KOPT-K1 (cell line): ENCODE results near the gene CRYGA.

Experiments used
- H3K27ac ChIP-seq: fragments of 200-600 bp; sonication (generic); 2 replicates; pipeline ENCODE4 v1.5.1; 2016; ENCODE audit warnings: antibody characterized with exemption, mild to moderate bottlenecking, low read depth, low read length; ENCODE audit not compliant: poor library complexity, severe bottlenecking
- H3K36me3 ChIP-seq: fragments of 200-600 bp; sonication (generic); 2 replicates; pipeline ENCODE4 v1.5.1; 2017; ENCODE audit warnings: antibody characterized with exemption, mild to moderate bottlenecking, low read length, moderate library complexity; ENCODE audit not compliant: insufficient read depth
- H3K9me3 ChIP-seq: fragments of 200-600 bp; sonication (generic); 2 replicates; pipeline ENCODE4 v1.5.1; 2017; ENCODE audit warnings: antibody characterized with exemption, low read length, mild to moderate bottlenecking; ENCODE audit not compliant: insufficient read depth, poor library complexity, severe bottlenecking

CRYGA gene, protein sequence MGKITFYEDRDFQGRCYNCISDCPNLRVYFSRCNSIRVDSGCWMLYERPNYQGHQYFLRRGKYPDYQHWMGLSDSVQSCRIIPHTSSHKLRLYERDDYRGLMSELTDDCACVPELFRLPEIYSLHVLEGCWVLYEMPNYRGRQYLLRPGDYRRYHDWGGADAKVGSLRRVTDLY

DNA sequence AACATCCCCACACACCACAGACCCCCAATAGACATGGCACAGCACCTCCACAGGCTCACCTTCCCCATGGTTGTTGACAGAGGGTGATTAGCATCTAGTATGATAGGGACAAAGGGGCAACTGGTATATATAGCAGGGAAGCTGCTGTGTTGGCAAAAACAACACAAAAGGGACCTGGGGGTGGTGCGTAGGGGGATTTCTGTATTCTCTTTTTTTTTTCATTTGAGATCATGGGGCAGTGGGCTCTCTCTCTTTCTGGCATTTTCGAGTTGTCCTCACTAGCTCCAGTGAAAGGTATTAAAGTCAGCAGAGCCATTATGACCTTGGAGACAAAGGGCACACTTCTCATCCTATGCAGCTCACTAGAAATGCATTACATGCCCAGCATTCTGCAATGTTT lies at the start of gene CRYGA:
Gene CRYGA (minus strand): TSS at position 101 of the 400 bp plus-strand sequence. CDS start 33 bp downstream, at position 68.
- Histone ChIP-seq H3K27ac (no peak within 1 kb of the TSS), H3K36me3 (no peaks in the 10 kb centered on the region), H3K9me3 (no peaks in the 10 kb centered on the region)

- no peaks in the 10 kb centered on the region for H3K36me3 ChIP-seq
- no peaks in the 10 kb centered on the region for H3K9me3 ChIP-seq
- H3K27ac ChIP-seq, result no peak overlapping the region
Observed at GRCh38 chr2:208210688-208211451, 47.5 kb upstream of the CRYGA start.

DNA sequence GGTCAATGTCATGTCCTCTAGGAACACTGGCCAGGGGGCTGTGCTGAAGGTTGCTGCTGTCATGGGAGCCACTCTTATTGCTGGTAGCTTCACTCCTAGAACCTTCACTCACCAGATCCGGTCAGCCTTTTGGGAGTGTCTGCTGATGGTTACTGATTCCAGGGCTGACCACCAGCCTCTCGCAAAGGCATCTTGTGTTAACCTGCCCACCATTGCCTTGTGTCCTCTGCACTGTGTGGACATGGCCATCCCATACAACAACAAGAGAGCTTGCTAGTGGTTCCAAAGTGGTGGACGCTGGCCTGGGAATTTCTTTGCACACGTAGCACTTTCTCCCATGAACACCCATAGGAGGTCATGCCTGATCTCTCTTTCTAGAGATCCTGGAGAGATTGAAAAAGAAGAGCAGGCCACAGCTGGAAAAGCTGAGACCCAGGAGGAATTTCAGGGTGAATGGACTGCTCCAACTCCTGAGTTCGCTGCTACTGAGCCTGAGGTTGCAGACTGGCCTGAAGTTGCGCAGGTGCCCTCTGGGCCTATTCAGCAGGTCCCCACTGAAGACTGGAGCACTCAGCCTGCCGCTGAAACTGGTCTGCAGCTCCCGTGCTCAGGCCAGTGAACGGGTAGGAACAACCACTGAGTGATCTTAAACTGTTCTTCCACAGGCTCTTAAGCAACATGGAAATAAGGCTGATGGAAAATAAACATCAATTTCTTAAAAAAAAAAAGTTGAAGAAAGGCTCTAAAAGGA lies 45.1 kb upstream of the CRYGA start:
- Histone ChIP-seq H3K9me3 (no peaks in the 10 kb centered on the region), H3K27ac (no peak overlapping the region), H3K36me3 (no peaks in the 10 kb centered on the region)

DNA sequence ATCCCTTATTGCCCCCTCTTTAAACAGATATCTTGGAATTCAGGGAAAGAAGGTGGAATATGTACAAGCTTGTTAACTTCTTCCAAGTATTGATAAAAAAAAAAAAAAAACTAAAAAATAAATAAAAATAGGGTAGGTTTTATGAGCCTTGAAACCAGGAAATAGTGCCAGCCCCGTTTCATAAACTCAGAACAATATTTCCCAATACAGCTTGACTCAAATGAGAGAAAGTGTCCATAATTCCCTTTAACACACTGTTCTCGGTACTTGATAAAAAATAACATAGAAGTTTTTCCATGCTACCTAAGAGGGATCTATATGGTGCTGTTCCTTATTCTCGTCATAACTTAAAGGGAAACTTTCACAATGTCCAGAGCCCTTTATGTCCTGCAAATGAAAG lies 44.4 kb upstream of the CRYGA start:
- H3K36me3 ChIP-seq, result no peaks in the 10 kb centered on the region
- H3K27ac ChIP-seq, result no peak overlapping the region
- H3K9me3 ChIP-seq, result no peaks in the 10 kb centered on the region

GRCh38 chr2:208204166-208204565 lies 40.8 kb upstream of the CRYGA start:
- H3K9me3 ChIP-seq, result no peaks in the 10 kb centered on the region
- peak overlapping the region; percentile 35 for H3K27ac ChIP-seq

DNA sequence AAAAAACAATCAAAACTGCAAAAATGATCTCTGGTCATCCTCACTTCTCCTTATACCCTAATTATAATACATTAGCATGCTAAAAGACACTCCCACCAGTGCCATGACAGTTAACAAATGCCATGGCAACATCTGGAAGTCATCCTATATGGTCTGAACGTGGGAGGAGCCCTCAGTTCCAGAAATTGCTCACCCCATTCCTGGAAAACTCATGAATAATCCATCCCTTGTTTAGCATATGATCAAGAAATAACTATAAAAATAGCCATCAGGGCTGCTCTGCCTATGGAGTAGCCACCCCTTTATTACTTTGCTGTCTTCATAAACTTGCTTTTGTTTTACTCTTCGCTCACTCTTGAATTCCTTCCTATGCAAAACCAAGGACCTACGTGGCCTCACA lies 32.1 kb upstream of the CRYGA start:
- no peaks in the 10 kb centered on the region for H3K9me3 ChIP-seq
- no peak overlapping the region for H3K27ac ChIP-seq
- H3K36me3 ChIP-seq, result no peaks in the 10 kb centered on the region

More at GRCh38 chr2:208204166-208204565, 40.8 kb upstream of the CRYGA start:
- H3K36me3 ChIP-seq, result no peaks in the 10 kb centered on the region

- Histone ChIP-seq H3K27ac (no peak overlapping the region), H3K36me3 (no peaks in the 10 kb centered on the region), H3K9me3 (no peaks in the 10 kb centered on the region)
Observed at GRCh38 chr2:208192611-208193236, 29.3 kb upstream of the CRYGA start.

DNA sequence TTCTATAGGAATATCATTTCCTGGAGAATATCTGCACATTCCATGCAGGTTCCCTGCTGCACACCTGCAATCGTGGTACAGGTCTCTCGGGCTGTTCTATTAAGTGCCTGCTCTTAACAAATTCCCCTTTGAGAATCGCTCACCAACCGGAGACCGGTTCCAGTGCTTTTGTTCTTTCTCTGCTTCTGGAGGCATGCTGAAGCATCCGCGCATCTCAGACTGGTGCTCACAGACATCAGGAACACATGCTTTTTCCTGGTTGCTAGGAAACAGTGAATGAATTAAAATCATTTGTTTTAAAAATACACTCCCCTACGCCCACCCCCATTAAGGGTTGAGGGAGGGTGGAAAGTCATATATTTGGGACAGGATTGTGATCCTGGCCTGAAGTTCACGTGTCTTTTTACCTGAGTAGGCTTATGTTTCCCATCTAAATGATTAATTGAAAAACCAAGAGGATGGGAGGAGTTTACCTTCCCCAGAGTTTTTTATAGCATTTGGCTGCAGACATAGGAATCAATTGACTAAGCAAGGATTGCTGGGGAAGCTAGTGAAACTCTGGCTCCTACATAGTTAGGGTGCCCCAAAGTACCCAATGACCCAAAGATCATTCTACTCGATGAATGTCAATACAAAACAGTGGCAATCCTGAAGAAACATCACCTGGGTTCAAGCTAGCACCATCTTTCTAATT lies 26.6 kb upstream of the CRYGA start, which contains the start of gene C2orf80:
Gene C2orf80 (minus strand): TSS at position 221 of the 694 bp plus-strand sequence. CDS start 3,044 bp downstream, outside the sequence.
- H3K27ac ChIP-seq, result no peak within 1 kb of the TSS
- no peaks in the 10 kb centered on the region for H3K9me3 ChIP-seq
- H3K36me3 ChIP-seq, result no peaks in the 10 kb centered on the region

DNA sequence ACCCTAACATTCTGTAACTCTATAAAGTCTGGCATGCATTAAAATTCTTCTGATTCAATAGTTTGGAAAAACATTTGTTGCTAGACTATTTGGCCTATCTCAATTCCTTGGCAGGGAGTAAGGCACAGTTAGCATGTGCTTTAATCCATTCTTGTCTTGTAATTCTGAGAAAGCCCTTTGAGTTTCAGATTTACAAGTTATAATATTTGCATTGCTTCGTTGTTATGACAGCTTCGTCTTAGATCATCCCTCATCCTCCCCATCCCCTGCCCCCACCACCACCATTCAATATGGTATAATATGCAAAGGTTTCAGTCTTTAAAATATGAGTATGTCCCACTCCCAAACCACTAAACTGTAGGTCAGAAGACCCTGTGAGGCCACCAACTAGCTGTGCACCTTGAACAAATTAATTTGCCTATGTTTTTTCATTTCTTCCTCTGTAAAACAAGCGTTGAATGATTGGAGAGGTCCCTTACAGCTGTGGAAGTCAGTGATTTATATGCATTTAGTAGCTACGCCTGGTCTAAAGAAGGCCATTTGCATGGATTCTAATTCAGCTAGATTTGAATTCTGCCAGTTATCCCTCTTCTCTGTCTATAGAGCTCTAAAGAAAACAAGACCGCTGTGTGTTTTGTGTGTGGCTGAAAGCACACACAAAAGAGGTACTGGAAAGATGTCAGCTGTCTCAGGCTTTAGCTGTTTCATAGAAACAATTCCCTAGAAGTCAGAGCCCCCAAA lies 25.9 kb upstream of the CRYGA start:
- H3K36me3 ChIP-seq, result no peaks in the 10 kb centered on the region
- no peak overlapping the region for H3K27ac ChIP-seq
- H3K9me3 ChIP-seq, result no peaks in the 10 kb centered on the region

DNA sequence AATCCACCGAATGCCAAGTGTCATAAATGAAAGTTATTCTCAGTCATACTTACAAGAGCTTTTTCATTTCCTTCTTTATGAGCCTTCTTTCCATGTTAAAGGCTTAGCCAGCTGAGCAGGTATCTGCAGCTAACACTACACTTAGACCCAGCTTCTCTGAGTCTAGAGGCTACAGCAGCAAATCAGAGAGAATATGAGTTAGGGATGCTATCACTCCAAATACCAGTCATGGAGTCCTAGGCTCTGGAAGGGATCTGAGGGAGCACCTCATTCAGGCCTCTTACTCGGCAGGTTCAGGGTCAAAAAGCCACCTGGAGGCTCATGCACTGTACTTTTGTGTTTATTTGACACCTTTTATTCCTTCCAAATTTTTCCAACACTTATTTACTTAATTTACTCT lies 23.5 kb upstream of the CRYGA start:
- Histone ChIP-seq H3K9me3 (no peaks in the 10 kb centered on the region), H3K36me3 (no peaks in the 10 kb centered on the region), H3K27ac (no peak overlapping the region)

GRCh38 chr2:208186465-208186864 lies 23.1 kb upstream of the CRYGA start:
- no peak overlapping the region for H3K27ac ChIP-seq
- no peaks in the 10 kb centered on the region for H3K36me3 ChIP-seq

GRCh38 chr2:208183972-208184705 lies 20.8 kb upstream of the CRYGA start:
- Histone ChIP-seq H3K27ac (no peak overlapping the region), H3K9me3 (no peaks in the 10 kb centered on the region), H3K36me3 (no peaks in the 10 kb centered on the region)

More at GRCh38 chr2:208186465-208186864, 23.1 kb upstream of the CRYGA start:
- no peaks in the 10 kb centered on the region for H3K9me3 ChIP-seq

- Histone ChIP-seq H3K27ac (no peak overlapping the region), H3K9me3 (no peaks in the 10 kb centered on the region), H3K36me3 (no peaks in the 10 kb centered on the region)
Observed at GRCh38 chr2:208183526-208183925, 20.1 kb upstream of the CRYGA start.
